ENCODE results near the gene ZNF607.

DNA sequence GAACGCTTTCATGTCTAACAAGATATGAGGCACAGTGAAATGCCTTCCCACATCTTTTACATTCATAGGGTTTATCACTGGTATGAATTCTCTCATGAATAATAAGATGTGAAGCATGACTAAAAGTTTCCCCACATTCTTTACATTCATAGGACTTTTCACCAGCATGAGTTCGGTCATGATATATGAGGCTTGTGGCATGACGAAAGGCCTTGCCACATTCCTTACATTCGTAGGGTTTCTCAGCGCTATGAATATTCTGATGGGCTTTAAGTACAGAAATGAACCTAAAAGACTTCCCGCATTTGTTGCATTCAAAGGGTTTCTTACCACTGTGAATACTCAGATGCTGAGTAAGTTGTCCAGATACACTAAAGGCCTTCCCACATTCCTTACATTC is 21.3 kb downstream of the ZNF607 start:
- TF ChIP-seq, protein P1, sequence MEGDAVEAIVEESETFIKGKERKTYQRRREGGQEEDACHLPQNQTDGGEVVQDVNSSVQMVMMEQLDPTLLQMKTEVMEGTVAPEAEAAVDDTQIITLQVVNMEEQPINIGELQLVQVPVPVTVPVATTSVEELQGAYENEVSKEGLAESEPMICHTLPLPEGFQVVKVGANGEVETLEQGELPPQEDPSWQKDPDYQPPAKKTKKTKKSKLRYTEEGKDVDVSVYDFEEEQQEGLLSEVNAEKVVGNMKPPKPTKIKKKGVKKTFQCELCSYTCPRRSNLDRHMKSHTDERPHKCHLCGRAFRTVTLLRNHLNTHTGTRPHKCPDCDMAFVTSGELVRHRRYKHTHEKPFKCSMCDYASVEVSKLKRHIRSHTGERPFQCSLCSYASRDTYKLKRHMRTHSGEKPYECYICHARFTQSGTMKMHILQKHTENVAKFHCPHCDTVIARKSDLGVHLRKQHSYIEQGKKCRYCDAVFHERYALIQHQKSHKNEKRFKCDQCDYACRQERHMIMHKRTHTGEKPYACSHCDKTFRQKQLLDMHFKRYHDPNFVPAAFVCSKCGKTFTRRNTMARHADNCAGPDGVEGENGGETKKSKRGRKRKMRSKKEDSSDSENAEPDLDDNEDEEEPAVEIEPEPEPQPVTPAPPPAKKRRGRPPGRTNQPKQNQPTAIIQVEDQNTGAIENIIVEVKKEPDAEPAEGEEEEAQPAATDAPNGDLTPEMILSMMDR (IDR thresholded peaks at IDR 0.05) = no peak
- no peak for TF ChIP-seq POLR2A (IDR thresholded peaks at IDR 0.05)
